GM19372 (cell line): ENCODE measurements around the gene TM4SF4.
"Not testable (repeated sequence)": the region's sequence is repeated elsewhere in the genome, so short reads cannot be mapped to it uniquely, and the experiment has no call there.

Experiments
- ATAC-seq: cut with Tn5 transposase; IDR thresholded peaks from one replicate; pipeline ENCODE4 v1.9.1; 2021; ENCODE audit warnings: mild to moderate bottlenecking, low read depth, moderate library complexity; ENCODE audit not compliant: unreplicated experiment

The TM4SF4 gene

GRCh38 chr3:149474250-149474817 lies at the start of gene TM4SF4:
Gene TM4SF4, plus strand, starts transcription at chr3:149474697. Its CDS starts 181 bp downstream, at chr3:149474878.
- no peak for ATAC-seq

- no peak for ATAC-seq
These were observed 49.6 kb upstream of the TM4SF4 start for GRCh38 chr3:149424918-149425317.

GRCh38 chr3:149426325-149426724 lies 48.2 kb upstream of the TM4SF4 start:
- no peak for ATAC-seq

GRCh38 chr3:149428087-149428486 lies 46.4 kb upstream of the TM4SF4 start:
- ATAC-seq, result no peak

GRCh38 chr3:149430216-149430615 lies 44.3 kb upstream of the TM4SF4 start:
- no peak for ATAC-seq

DNA sequence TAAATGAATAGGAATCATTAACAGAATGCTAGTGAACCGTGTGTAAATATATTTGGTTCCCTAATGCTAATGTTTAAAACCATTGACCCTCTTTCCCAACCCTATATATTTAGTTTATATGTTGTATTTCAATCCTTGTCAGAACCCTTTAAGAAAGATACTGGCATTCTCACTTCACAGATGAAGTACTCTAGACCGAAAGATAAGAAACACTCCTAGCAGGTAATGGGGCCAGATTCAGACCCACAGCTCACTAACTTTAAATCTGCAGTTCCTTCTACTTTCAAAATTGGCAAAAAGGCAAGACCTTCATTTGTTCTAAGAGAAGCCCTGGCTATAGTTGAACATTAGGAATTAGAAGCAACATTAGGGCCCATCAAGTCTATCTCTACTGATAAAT lies 42.3 kb upstream of the TM4SF4 start:
- ATAC-seq, result no peak

DNA sequence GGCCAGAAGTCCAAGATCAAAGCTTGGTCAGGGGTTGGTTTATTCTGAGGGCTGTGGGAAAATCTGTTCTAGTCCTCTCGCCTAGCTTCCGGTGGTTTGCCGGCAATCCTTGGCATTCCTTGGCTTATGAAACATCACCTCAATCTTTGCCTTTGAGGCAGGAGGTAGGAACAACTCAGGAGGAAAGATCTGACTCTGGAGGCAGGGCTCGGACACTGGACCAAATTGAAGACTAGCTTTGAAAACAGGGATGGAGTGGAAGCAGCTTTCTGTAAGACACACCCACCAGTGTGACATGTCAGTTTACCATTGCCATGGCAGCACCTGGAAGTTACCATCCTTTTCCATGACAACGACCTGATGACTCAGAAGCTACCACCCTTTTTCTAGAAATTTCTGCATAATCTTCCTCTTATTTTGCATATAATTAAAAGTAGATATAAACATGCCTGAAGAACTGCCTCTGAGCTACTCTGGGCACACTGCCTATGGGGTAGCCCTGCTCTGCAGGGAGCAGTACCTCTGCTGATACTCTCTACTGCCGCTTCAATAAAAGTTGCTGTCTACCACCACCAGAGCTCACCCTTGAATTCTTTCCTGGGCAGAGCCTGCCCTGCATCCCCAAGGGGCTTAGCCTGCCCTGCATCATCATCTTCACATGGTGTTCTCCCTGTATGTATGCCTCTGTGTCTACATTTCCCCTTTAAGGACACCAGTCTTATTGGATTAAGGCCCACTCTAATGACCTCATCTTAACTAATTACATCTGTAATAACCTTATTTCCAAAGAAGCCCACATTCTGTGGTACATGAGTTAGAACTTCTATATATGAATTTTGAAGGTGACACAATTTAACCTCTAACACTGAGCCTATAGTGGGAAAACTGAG lies 38.3 kb upstream of the TM4SF4 start:
- ATAC-seq, result no peak

GRCh38 chr3:149437286-149437685 lies 37.2 kb upstream of the TM4SF4 start:
- no peak for ATAC-seq

- ATAC-seq, result no peak
These were observed 36.8 kb upstream of the TM4SF4 start for GRCh38 chr3:149437710-149438109.

GRCh38 chr3:149438981-149439380 lies 35.5 kb upstream of the TM4SF4 start:
- no peak for ATAC-seq

GRCh38 chr3:149441642-149442041 lies 32.9 kb upstream of the TM4SF4 start:
- ATAC-seq, result no peak

DNA sequence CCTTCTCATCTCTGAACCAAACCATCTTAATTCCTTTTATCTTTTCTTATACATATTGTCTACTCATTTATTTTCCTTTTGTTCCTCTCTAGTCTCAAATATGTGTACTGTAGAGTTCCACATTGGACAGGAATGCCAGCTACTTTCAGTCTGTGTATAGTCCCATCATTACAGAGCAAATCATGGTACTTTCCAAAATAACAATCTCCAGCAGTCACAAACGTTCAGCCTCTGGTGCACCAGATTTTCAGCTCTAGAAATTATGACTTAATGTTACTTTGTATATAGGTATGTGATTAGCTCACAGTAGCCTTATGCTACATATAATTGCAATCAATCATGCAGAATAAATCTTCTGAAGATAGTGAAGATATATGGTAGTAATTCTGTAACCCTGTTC lies 32.5 kb upstream of the TM4SF4 start:
- no peak for ATAC-seq

DNA sequence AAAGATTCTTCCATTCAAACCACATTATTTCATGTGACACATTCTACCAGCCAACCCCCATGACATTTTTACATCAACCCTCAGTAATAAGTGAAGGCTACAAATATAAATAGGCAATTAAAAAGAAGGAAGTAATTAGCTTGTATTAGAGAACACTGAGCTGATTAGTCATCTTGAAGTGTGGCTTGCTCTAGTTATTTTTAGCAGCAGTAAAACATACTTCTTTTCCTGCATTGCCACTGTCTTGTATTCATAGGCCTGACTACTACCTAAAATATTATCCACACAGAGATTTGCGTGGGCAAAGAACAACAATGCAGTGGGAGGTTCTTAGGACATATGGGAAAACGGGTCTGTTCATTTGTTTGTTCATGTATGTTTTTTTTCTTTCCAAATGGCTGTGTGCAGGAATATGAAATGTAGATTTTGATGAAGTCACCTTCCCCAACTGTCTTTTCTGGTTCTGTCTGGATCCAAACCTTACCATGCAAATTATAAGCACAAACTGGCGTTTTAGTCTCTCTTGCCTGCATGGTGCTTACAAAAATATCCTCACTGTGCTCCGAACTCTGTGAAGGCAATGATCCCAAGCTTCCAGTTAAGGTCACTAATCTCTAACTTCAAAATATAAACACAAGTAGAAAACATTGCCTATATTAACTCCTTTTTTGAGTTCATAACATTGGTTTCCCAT lies 31.5 kb upstream of the TM4SF4 start:
- ATAC-seq, result no peak

- no peak for ATAC-seq
These were observed 31.0 kb upstream of the TM4SF4 start for GRCh38 chr3:149443545-149443912.

- ATAC-seq, result not testable (repeated sequence)
These were observed 29.6 kb upstream of the TM4SF4 start for GRCh38 chr3:149444867-149445266.

DNA sequence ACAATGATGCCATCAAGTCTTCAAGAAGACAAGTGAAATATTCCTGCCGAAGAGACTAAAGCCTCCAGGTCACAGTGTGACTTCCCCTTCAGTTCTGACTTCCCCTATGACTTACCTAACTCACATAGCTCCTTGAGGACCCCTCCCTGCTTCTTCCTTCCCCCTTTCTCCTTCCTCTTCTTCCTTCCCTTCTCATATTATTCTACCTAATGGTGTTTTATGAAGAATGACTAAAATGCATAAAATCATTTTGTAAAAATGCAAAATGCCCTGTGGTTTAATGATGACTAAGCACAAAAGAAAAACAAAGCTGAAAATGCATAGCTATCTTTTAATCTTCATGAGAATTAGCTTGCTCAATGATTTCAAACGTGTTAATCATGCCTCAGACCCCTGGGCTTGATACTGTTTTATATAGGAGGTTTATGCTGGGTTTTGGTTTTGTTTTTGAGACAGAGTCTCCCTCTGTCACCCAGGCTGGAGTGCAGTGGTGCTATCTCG lies 26.1 kb upstream of the TM4SF4 start:
- ATAC-seq, result no peak

GRCh38 chr3:149449182-149449581 lies 25.3 kb upstream of the TM4SF4 start:
- ATAC-seq, result no peak

DNA sequence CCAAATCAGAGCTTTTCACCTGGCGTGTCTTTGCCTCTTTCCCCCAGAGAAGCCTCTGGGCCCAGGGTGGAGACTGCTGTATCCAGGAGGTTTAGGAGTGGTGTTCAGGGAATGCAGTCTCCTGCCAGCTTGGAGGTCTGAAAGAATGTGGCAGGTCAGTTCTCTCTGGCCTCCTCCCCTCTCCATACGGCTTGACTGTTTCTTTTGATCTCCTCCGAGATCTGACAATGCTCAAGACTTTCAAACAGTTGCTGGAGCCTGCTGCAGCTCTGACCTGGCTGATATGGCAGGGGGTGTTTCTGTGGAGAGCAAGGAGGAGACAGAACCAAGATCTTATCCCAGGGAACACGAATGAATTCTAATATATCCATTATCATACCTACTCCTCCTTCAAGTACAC lies 24.7 kb upstream of the TM4SF4 start:
- no peak for ATAC-seq

- ATAC-seq, result no peak
These were observed 24.2 kb upstream of the TM4SF4 start for GRCh38 chr3:149450281-149450680.

DNA sequence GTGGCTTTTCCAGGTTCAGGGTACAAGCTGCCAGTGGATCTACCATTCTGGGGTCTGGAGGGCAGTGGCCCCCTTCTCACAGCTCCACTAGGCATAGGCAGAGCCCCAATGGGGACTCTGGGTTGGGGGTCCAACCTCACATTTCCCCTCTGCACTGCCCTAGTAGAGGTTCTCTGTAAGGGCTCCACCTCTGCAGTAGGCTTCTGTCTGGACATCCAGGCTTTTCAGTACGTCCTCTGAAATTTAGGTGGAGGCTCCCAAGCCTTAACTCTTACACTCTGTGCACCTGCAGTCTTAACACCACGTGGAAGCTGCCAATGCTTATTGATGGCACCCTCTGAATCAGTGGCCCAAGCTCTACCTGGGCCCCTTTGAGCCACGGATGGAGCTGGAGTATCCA lies 22.5 kb upstream of the TM4SF4 start:
- ATAC-seq, result no peak

DNA sequence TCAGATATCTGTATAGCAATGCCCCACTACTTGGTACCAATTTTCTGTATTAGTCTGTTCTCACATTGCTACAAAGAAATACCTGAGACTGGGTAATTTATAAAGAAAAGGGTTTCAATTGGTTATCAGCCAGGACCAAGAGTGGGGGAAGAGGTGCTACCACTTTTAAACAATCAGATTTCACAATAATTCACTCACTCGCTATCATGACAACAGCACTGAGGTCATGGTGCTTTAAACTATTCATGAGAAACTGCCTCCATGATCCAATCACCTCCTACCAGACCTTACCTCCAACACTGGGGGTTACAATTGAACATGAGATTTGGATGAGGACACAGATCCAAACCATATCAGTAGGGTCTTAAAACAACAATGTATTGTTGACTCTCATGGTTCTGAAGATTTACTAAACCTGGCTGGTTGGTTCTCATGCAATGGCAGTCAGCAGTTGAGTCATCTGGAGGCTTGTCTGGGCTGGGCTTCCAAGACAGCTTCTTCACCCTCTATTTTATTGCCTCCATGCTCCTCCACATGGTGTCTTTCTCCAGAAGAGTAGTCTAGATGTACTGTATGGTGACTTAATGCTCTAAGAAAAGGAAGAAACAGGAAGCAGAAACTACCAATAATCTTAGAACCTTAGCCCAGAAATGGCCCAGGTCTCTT lies 21.2 kb upstream of the TM4SF4 start:
- no peak for ATAC-seq
